ENCODE data around the gene PRIM2. TPM values are rescaled to one million over a fixed set of nuclear protein-coding genes. Genes with fewer than 3 reads are reported as not detected.
A peak's percentile ranks its signal among the peaks of the same experiment; 100 is the strongest.
"Not testable (repeated sequence)": the region's sequence is repeated elsewhere in the genome, so short reads cannot be mapped to it uniquely, and the experiment has no call there.

The PRIM2 gene
- total RNA-seq, 2 donors from 2014 or later: 5.3 to 5.4 TPM

DNA sequence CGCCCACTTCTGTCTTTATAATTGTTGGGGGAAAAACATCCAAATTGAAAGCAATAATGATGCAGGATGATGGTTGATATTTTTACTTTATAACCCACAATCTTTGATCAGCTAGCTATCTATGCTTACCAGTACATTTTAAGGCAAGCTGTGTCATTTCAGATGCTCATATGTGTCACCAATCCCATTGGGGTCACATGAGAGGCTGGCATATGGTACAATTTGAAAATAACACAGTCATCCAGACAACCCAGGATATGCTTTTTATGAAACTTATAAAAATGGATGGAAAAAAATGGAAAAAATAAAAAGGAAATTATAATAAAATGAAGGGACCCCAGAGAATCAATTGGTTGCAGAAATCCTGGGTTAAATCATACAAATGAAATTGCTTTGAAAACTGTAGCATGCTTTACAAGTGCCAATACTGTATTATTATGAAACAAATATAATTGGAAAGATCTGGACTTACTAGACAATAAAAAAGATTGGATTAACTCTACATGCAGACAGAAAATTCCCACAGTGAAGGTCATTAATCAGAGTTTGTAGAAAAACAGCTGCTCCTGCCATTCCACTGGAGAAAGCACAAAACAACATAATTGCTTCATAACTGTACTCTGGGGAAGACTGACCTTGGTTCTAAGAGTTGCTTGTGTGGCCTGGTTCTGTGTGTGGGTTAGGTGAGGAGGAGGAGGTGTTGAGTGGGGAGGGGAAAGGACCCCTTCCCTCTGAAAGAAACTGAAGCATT, 13.3 kb upstream of the PRIM2 start:
- Histone ChIP-seq H3K4me1 (peaks cover 16% of the 10 kb centered on the region), H3K27ac (no peak overlapping the region), H3K36me3 (replicated peaks in 1 of 2; ENCODE audit: insufficient read depth in 1 of 2, low read depth in 2 of 2) (no peaks in the 10 kb centered on the region), H3K27me3 (no peaks in the 10 kb centered on the region), H3K9me3 (no peaks in the 10 kb centered on the region), H3K4me3 (no peak overlapping the region)
- DNase-seq (no peak), ATAC-seq (peak; percentile 48)
- no peak for TF ChIP-seq POLR2A (IDR thresholded peaks at IDR 0.05)
- TF ChIP-seq, protein P1, sequence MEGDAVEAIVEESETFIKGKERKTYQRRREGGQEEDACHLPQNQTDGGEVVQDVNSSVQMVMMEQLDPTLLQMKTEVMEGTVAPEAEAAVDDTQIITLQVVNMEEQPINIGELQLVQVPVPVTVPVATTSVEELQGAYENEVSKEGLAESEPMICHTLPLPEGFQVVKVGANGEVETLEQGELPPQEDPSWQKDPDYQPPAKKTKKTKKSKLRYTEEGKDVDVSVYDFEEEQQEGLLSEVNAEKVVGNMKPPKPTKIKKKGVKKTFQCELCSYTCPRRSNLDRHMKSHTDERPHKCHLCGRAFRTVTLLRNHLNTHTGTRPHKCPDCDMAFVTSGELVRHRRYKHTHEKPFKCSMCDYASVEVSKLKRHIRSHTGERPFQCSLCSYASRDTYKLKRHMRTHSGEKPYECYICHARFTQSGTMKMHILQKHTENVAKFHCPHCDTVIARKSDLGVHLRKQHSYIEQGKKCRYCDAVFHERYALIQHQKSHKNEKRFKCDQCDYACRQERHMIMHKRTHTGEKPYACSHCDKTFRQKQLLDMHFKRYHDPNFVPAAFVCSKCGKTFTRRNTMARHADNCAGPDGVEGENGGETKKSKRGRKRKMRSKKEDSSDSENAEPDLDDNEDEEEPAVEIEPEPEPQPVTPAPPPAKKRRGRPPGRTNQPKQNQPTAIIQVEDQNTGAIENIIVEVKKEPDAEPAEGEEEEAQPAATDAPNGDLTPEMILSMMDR (IDR thresholded peaks at IDR 0.05): no peak
- intact Hi-C loops (cut with DNase I): no loop called here
- WGBS, 2 donors: 69 to 75% methylated on average over 1 of the region's 1 CpG

DNA sequence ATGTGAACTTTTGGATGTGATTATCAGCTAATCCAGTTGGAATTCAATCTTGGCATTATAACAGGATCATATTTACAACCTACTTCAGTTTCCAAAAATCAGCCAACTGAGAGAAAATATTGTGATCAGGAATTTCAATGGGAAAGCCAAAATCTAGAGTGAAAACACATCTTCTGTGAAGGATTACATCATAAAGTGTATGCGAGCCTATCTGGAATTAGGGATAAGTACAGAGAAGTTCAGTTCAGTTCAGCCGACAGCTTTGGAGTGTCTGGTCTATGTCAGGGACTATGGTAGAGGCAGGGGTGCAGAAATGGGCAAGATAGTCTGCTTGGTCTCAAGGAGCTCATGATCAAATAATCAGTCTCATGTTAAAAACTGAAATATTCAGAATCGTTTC, 12.3 kb upstream of the PRIM2 start:
- H3K9me3 ChIP-seq: no peaks in the 10 kb centered on the region
- ATAC-seq: peak; percentile 40
- H3K27ac ChIP-seq: no peak overlapping the region
- no peak for DNase-seq
- intact Hi-C loops (cut with DNase I): no loop called here
- H3K27me3 ChIP-seq: no peaks in the 10 kb centered on the region
- H3K4me3 ChIP-seq: no peak overlapping the region
- no peaks in the 10 kb centered on the region for H3K36me3 ChIP-seq (replicated peaks in 1 of 2; ENCODE audit: insufficient read depth in 1 of 2, low read depth in 2 of 2)
- 32 to 46% methylated on average over 3 of the region's 3 CpGs for WGBS, 2 donors
- TF ChIP-seq, protein P1 (IDR thresholded peaks at IDR 0.05): no peak
- no peak for TF ChIP-seq POLR2A (IDR thresholded peaks at IDR 0.05)
- peaks cover 16% of the 10 kb centered on the region for H3K4me1 ChIP-seq

DNA sequence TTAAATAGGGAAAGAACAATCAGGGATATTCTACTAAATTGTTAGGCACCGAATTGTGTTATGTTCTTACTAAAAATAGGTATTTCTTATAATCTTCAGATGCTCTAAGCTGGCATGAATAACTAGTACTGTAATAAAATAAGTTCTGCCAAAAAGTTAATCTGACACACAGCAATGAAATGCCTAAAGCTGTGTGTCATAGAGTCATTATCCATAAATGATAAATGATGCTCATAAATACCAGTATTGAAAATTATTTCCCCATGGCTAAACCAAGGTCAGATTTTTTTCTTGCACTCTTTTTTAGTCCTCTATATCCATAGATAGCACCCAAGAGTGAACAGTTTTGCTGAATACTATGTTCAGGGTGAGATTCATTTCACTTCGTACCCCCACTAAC, 11.7 kb upstream of the PRIM2 start:
- no peak overlapping the region for H3K4me3 ChIP-seq
- 42 to 51% methylated on average over 2 of the region's 2 CpGs for WGBS, 2 donors

DNA sequence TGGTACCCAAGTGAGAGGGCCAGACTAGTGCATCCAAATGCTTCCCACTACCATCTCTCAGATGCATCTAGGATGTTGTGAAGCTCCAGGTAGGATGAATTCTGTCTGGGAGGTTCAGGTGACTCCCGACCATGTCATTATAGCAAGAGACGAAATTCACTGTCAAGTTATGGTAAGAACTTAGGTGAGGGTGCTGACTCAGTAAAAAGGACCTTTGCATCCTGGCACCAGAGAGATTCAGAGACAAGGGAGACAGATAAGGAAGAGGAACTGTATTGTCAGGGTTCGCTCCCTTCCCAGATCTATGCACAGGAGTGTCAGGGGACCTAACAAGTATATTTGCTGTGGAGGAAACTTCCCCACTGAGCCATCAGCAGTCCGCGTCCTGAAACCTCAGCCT, 11.2 kb upstream of the PRIM2 start:
- ATAC-seq: no peak
- H3K4me3 ChIP-seq: no peak overlapping the region
- no peaks in the 10 kb centered on the region for H3K27me3 ChIP-seq
- no peak for TF ChIP-seq POLR2A (IDR thresholded peaks at IDR 0.05)
- TF ChIP-seq, protein P1 (IDR thresholded peaks at IDR 0.05): no peak
- no peak overlapping the region for H3K27ac ChIP-seq
- no peak for DNase-seq
- H3K4me1 ChIP-seq: peaks cover 16% of the 10 kb centered on the region
- intact Hi-C loops (cut with DNase I): no loop called here
- H3K9me3 ChIP-seq: no peaks in the 10 kb centered on the region
- no peaks in the 10 kb centered on the region for H3K36me3 ChIP-seq (replicated peaks in 1 of 2; ENCODE audit: insufficient read depth in 1 of 2, low read depth in 2 of 2)
- WGBS, 2 donors: 44% methylated on average over 5 of the region's 5 CpGs

More for the DNA sequence above, 11.7 kb upstream of the PRIM2 start:
- no peak for DNase-seq
- TF ChIP-seq POLR2A (IDR thresholded peaks at IDR 0.05): no peak
- TF ChIP-seq, protein P1 (IDR thresholded peaks at IDR 0.05): no peak
- Histone ChIP-seq H3K9me3 (no peaks in the 10 kb centered on the region), H3K4me1 (peaks cover 16% of the 10 kb centered on the region), H3K27me3 (no peaks in the 10 kb centered on the region), H3K27ac (no peak overlapping the region), H3K36me3 (replicated peaks in 1 of 2; ENCODE audit: insufficient read depth in 1 of 2, low read depth in 2 of 2) (no peaks in the 10 kb centered on the region)
- ATAC-seq: no peak
- intact Hi-C loops (cut with DNase I): no loop called here

DNA sequence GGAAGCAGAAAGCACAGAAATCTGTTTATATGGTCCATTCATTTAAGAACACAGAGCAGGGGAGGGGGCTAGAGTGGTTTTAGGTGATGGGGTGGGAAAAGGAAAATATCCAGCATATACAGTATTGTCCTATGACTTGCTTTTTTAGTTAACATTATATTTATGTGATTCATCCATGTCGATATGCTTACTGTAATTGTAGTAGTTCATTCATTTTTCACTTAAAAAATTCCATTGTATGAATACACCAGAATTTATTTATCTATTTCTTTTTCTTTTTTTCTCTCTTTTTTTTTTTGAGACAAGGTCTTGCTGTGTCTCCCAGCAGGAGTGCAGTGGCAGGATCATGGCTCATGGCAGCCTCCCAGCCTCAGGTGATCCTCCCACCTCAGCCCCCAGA, 9.6 kb upstream of the PRIM2 start:
- Histone ChIP-seq H3K36me3 (replicated peaks in 1 of 2; ENCODE audit: insufficient read depth in 1 of 2, low read depth in 2 of 2) (no peaks in the 10 kb centered on the region), H3K4me3 (no peak overlapping the region), H3K27ac (no peak overlapping the region), H3K9me3 (no peaks in the 10 kb centered on the region), H3K27me3 (no peaks in the 10 kb centered on the region), H3K4me1 (peaks cover 16% of the 10 kb centered on the region)
- TF ChIP-seq POLR2A (IDR thresholded peaks at IDR 0.05): no peak
- TF ChIP-seq, protein P1 (IDR thresholded peaks at IDR 0.05): no peak
- ATAC-seq: no peak
- intact Hi-C loops (cut with DNase I): no loop called here
- WGBS, 2 donors: 81 to 86% methylated on average over 1 of the region's 1 CpG
- no peak for DNase-seq

DNA sequence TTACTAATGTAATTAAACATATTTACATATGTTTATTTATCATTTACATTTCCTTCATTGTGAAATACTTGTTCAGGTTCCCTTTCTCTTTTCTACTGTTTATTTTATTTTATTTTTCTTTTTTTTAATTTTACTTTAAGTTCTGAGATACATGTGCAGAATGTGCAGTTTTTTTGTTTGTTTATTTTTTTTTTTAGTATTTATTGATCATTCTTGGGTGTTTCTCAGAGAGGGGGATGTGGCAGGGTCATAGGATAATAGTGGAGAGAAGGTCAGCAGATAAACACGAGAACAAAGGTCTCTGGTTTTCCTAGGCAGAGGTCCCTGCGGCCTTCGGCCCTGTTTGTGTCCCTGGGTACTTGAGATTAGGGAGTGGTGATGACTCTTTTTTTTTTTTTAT, 8.7 kb upstream of the PRIM2 start:
- H3K4me3 ChIP-seq; H3K27ac ChIP-seq; H3K27me3 ChIP-seq; H3K36me3 ChIP-seq (replicated peaks in 1 of 2; ENCODE audit: insufficient read depth in 1 of 2, low read depth in 2 of 2); H3K9me3 ChIP-seq; DNase-seq; ATAC-seq; intact Hi-C loops (cut with DNase I): not testable (repeated sequence)
- peaks cover 16% of the 10 kb centered on the region for H3K4me1 ChIP-seq
- WGBS, 2 donors: 40 to 62% methylated on average over 3 of the region's 3 CpGs

DNA sequence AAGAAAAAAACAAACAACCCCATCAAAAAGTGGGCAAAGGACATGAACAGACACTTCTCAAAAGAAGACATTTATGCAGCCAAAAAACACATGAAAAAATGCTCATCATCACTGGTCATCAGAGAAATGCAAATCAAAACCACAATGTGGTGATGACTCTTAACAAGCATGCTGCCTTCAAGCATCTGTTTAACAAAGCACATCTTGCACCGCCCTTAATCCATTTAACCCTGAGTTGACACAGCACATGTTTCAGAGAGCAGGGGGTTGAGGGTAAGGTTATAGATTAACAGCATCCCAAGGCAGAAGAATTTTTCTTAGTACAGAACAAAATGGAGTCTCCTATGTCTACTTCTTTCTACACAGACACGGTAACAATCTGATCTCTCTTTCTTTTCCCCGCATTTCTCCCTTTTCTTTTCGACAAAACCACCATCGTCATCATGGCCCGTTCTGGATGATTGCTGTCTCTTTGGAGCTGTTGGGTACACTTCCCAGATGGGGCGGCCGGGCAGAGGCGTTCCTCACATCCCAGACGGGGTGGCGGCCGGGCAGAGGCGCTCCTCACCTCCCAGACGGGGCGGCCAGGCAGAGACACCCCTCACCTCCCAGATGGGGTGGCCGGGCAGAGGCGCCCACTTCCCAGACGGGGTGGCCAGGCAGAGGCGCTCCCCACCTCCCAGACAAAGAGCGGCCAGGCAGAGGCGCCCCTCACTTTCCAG, 7.2 kb upstream of the PRIM2 start:
- WGBS, 2 donors: 88% methylated on average over 15 to 20 of the region's 21 CpGs
- not testable (repeated sequence) for H3K4me1 ChIP-seq; H3K4me3 ChIP-seq; H3K27ac ChIP-seq; ATAC-seq; H3K36me3 ChIP-seq (replicated peaks in 1 of 2; ENCODE audit: insufficient read depth in 1 of 2, low read depth in 2 of 2); DNase-seq; H3K27me3 ChIP-seq; H3K9me3 ChIP-seq
- intact Hi-C loops (cut with DNase I): loop anchor here (5.0 kb wide), 1 partner anchor 403 kb away; no protein-coding TSS in a partner anchor
